ENCODE measurements around the gene ZNF429.

Gene ZNF429

GRCh38 chr19:21569494-21569865, 64.1 kb downstream of the ZNF429 start:
- TF ChIP-seq CTCF (IDR thresholded peaks at IDR 0.05; ENCODE audit: insufficient read depth, low read length, poor library complexity, severe bottlenecking): no peak
- H3K4me3 ChIP-seq (replicated peaks; ENCODE audit: low read depth, low read length): no peak overlapping the region
- DNase-seq (ENCODE audit: extremely low read depth, insufficient read length): no peak
- H3K36me3 ChIP-seq (ENCODE audit: control insufficient read depth, insufficient read depth, low read length): no peaks in the 10 kb centered on the region
- H3K27me3 ChIP-seq (replicated peaks; ENCODE audit: control insufficient read depth, insufficient read depth, low read length): no peaks in the 10 kb centered on the region

GRCh38 chr19:21571316-21571715, 65.9 kb downstream of the ZNF429 start:
- no peaks in the 10 kb centered on the region for H3K27me3 ChIP-seq (replicated peaks; ENCODE audit: control insufficient read depth, insufficient read depth, low read length)
- no peak for TF ChIP-seq CTCF (IDR thresholded peaks at IDR 0.05; ENCODE audit: insufficient read depth, low read length, poor library complexity, severe bottlenecking)
- no peaks in the 10 kb centered on the region for H3K36me3 ChIP-seq (ENCODE audit: control insufficient read depth, insufficient read depth, low read length)
- DNase-seq (ENCODE audit: extremely low read depth, insufficient read length): no peak
- no peak overlapping the region for H3K4me3 ChIP-seq (replicated peaks; ENCODE audit: low read depth, low read length)

DNA sequence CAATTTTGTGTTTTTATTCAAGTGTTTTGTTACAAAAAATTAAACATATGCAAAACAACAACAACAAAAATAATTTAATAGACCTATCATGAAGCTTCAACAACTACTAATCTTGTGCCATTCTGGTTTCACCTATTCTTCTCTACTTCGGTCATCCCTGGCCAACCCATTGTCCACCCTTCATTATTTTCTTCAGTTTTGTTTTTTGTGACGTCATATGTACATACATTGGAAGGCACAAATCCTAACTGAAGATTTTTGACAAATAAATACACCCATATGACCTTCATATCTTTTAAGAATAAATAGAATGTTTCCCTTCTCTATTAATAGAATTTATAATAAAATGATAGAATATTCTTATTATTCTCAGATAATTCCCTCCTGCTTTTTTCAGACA, 69.2 kb downstream of the ZNF429 start:
- no peak for TF ChIP-seq CTCF (IDR thresholded peaks at IDR 0.05; ENCODE audit: insufficient read depth, low read length, poor library complexity, severe bottlenecking)
- DNase-seq (ENCODE audit: extremely low read depth, insufficient read length): no peak
- no peaks in the 10 kb centered on the region for H3K27me3 ChIP-seq (replicated peaks; ENCODE audit: control insufficient read depth, insufficient read depth, low read length)
- no peak overlapping the region for H3K4me3 ChIP-seq (replicated peaks; ENCODE audit: low read depth, low read length)
- H3K36me3 ChIP-seq (ENCODE audit: control insufficient read depth, insufficient read depth, low read length): no peaks in the 10 kb centered on the region

DNA sequence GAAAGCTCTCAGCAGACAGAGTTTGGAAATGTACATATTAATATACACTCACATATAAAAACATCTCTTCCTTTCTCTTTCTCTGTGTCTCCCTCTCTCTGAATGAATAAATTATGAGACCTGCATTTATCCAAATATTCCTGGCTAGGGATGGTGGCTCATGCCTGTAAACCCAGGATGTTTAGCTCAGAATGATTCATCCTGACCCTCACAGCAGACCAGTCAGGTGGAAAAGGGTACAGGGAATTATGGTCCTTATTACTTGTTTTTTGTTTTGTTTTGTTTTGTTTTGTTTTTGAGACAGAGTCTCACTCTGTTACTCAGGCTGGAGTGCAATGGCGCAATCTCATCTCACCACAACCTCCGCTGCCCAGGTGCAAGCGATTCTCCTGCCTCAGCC, 71.1 kb downstream of the ZNF429 start:
- no peak for TF ChIP-seq CTCF (IDR thresholded peaks at IDR 0.05; ENCODE audit: insufficient read depth, low read length, poor library complexity, severe bottlenecking)
- Histone ChIP-seq H3K36me3 (ENCODE audit: control insufficient read depth, insufficient read depth, low read length) (no peaks in the 10 kb centered on the region), H3K27me3 (replicated peaks; ENCODE audit: control insufficient read depth, insufficient read depth, low read length) (no peaks in the 10 kb centered on the region), H3K4me3 (replicated peaks; ENCODE audit: low read depth, low read length) (no peak overlapping the region)
- DNase-seq (ENCODE audit: extremely low read depth, insufficient read length): no peak

GRCh38 chr19:21580101-21580500, 74.7 kb downstream of the ZNF429 start:
- no peak for TF ChIP-seq CTCF (IDR thresholded peaks at IDR 0.05; ENCODE audit: insufficient read depth, low read length, poor library complexity, severe bottlenecking)
- Histone ChIP-seq H3K36me3 (ENCODE audit: control insufficient read depth, insufficient read depth, low read length) (no peaks in the 10 kb centered on the region), H3K27me3 (replicated peaks; ENCODE audit: control insufficient read depth, insufficient read depth, low read length) (no peaks in the 10 kb centered on the region), H3K4me3 (replicated peaks; ENCODE audit: low read depth, low read length) (no peak overlapping the region)
- no peak for DNase-seq (ENCODE audit: extremely low read depth, insufficient read length)

DNA sequence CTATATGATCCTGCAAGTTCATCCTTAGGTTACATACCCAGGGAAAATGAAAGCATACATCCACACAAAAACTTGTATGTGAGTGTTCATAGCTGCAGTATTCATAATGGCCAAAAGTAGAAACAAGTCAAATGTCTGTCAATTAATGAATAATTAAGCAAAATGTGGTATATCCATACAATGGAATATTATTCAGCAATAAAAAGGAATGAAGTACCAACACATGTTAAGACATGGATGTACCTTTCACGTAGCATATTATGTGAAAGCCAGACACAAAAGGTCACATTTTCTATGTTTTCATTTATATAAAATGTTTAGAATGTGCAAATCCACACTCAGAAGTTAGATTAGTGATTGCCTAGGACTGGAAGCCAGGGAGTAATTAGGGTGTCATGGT, 75.4 kb downstream of the ZNF429 start:
- TF ChIP-seq CTCF (IDR thresholded peaks at IDR 0.05; ENCODE audit: insufficient read depth, low read length, poor library complexity, severe bottlenecking): no peak

More for the DNA sequence above, 75.4 kb downstream of the ZNF429 start:
- DNase-seq (ENCODE audit: extremely low read depth, insufficient read length): no peak
- Histone ChIP-seq H3K36me3 (ENCODE audit: control insufficient read depth, insufficient read depth, low read length) (no peaks in the 10 kb centered on the region), H3K4me3 (replicated peaks; ENCODE audit: low read depth, low read length) (no peak overlapping the region), H3K27me3 (replicated peaks; ENCODE audit: control insufficient read depth, insufficient read depth, low read length) (no peaks in the 10 kb centered on the region)

Data from GM06990 (cell line).